GM21423 (cell line): ENCODE data around the gene RABL6.

ENCODE experiments used
- ATAC-seq: cut with Tn5 transposase; IDR thresholded peaks from one replicate; pipeline ENCODE4 v1.9.1; 2021; ENCODE audit warnings: mild to moderate bottlenecking, moderate library complexity; ENCODE audit not compliant: unreplicated experiment

The RABL6 gene

GRCh38 chr9:136814725-136815421 is 7.1 kb downstream of the RABL6 start:
- ATAC-seq, result no peak

- no peak for ATAC-seq
These were observed 7.7 kb downstream of the RABL6 start for GRCh38 chr9:136815422-136815782.

- ATAC-seq, result no peak
These were observed 13.4 kb downstream of the RABL6 start for GRCh38 chr9:136820971-136821825.

GRCh38 chr9:136821826-136822544 is 14.2 kb downstream of the RABL6 start:
- ATAC-seq, result no peak

GRCh38 chr9:136823136-136824046 is 15.6 kb downstream of the RABL6 start:
- no peak for ATAC-seq

- no peak for ATAC-seq
These were observed 16.9 kb downstream of the RABL6 start for GRCh38 chr9:136824496-136825225.

- no peak for ATAC-seq
These were observed 17.8 kb downstream of the RABL6 start for GRCh38 chr9:136825295-136826187.

- no peak for ATAC-seq
These were observed 18.4 kb downstream of the RABL6 start for GRCh38 chr9:136826188-136826541.

GRCh38 chr9:136826703-136827582 is 19.2 kb downstream of the RABL6 start:
- no peak for ATAC-seq

GRCh38 chr9:136827794-136828473 is 20.2 kb downstream of the RABL6 start:
- ATAC-seq, result no peak

GRCh38 chr9:136828474-136829140 is 20.9 kb downstream of the RABL6 start:
- no peak for ATAC-seq

- no peak for ATAC-seq
These were observed 21.7 kb downstream of the RABL6 start for GRCh38 chr9:136829412-136829811.

GRCh38 chr9:136829981-136830885 is 22.5 kb downstream of the RABL6 start:
- ATAC-seq, result no peak

- no peak for ATAC-seq
These were observed 23.4 kb downstream of the RABL6 start for GRCh38 chr9:136831002-136831719.

GRCh38 chr9:136831720-136832104 is 24.0 kb downstream of the RABL6 start:
- ATAC-seq, result no peak
